ENCODE measurements around the gene UNKL. TPM values are rescaled to one million over a fixed set of nuclear protein-coding genes. Genes with fewer than 3 reads are reported as not detected.

The UNKL gene
- total RNA-seq, 1 experiment from 2014 or later: 112 TPM

- no peaks in the 10 kb centered on the region for H3K36me3 ChIP-seq (ENCODE audit: low read depth)
- intact Hi-C loops (cut with micrococcal nuclease; ENCODE audit: unreplicated experiment): no loop called here
- no peak overlapping the region for H2AFZ ChIP-seq
- POLR2A ChIA-PET (ENCODE audit: unreplicated experiment): no interaction called here
- H3K27ac ChIP-seq: no peak overlapping the region
- no TSS peak for BruUV-seq (replicated peaks)
- H3K9me3 ChIP-seq (ENCODE audit: insufficient read depth, low read depth): no peaks in the 10 kb centered on the region
- 0 out of 2 replicates have a peak, but pooled peaks cover 4% of the 10 kb centered on the region for H3F3A ChIP-seq (ENCODE audit: insufficient read depth, low read depth)
- H3K27me3 ChIP-seq (ENCODE audit: insufficient read depth, low read depth): no peaks in the 10 kb centered on the region
- H3K79me2 ChIP-seq (ENCODE audit: low read depth): peaks cover 8% of the 10 kb centered on the region
- H3K9me2 ChIP-seq (ENCODE audit: insufficient read depth): no peaks in the 10 kb centered on the region
- H3K4me3 ChIP-seq: no peak overlapping the region
- no peak overlapping the region for H3K4me2 ChIP-seq
- no peak for TF ChIP-seq EZH2 (IDR thresholded peaks at IDR 0.05; ENCODE audit: low read depth)
- TF ChIP-seq CTCF (conservative IDR thresholded peaks at IDR 0.05): no peak
- H4K20me1 ChIP-seq (ENCODE audit: insufficient read depth): no peaks in the 10 kb centered on the region
- no peak for DNase-seq
- CTCF ChIA-PET: no interaction called here
- H3K4me1 ChIP-seq (replicated peaks; ENCODE audit: insufficient read depth): 0 out of 2 replicates have a peak, but pooled peaks cover 12% of the 10 kb centered on the region
Measured at GRCh38 chr16:1345651-1346421, 68.7 kb downstream of the UNKL start.

DNA sequence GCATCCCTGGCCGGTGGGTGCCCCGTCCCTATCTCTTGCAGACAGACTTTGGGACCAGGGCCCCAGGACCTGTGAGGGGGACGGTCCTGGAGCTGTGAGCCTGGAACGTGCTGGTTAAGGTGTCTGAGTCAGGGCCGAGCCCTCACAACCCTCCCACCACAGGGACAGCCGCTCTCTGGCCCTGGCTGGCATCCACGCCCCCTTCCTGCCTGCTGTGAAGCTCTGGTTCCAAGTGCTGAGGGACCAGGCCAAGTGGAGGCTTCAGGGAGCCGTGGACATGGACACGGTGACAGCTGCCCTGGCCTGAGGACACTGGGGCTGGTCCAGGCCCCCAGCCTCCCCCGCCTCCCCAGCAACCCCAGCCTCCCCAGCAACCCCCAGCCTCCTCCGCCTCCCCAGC, 69.4 kb downstream of the UNKL start:
- ChIA-PET CTCF (no interaction called here), POLR2A (ENCODE audit: unreplicated experiment) (interaction anchor here (0.6 kb wide), 1 partner anchor 68 kb away, joined by 4 read pairs; no protein-coding TSS in a partner anchor)
- H3K4me2 ChIP-seq: no peak overlapping the region
- no peak for DNase-seq
- H3K9me2 ChIP-seq (ENCODE audit: insufficient read depth): no peaks in the 10 kb centered on the region
- no peak for TF ChIP-seq EZH2 (IDR thresholded peaks at IDR 0.05; ENCODE audit: low read depth)
- TF ChIP-seq CTCF (conservative IDR thresholded peaks at IDR 0.05): no peak
- no peak overlapping the region for H3K27ac ChIP-seq
- H3K4me1 ChIP-seq (replicated peaks; ENCODE audit: insufficient read depth): 0 out of 2 replicates have a peak, but pooled peaks cover 5% of the 10 kb centered on the region
- intact Hi-C loops (cut with micrococcal nuclease; ENCODE audit: unreplicated experiment): no loop called here
- H2AFZ ChIP-seq: no peak overlapping the region
- BruUV-seq (replicated peaks): no TSS peak
- H3K4me3 ChIP-seq: no peak overlapping the region
- no peaks in the 10 kb centered on the region for H3K9me3 ChIP-seq (ENCODE audit: insufficient read depth, low read depth)
- no peaks in the 10 kb centered on the region for H4K20me1 ChIP-seq (ENCODE audit: insufficient read depth)
- H3K36me3 ChIP-seq (ENCODE audit: low read depth): no peaks in the 10 kb centered on the region
- no peaks in the 10 kb centered on the region for H3K27me3 ChIP-seq (ENCODE audit: insufficient read depth, low read depth)
- 0 out of 2 replicates have a peak, but pooled peaks cover 4% of the 10 kb centered on the region for H3F3A ChIP-seq (ENCODE audit: insufficient read depth, low read depth)
- peaks cover under 1% of the 10 kb centered on the region; the same call in 1 of the 2 replicates for H3K79me2 ChIP-seq (ENCODE audit: low read depth)

GRCh38 chr16:1344499-1344898, 70.0 kb downstream of the UNKL start:
- Histone ChIP-seq H3K79me2 (ENCODE audit: low read depth) (no peaks in the 10 kb centered on the region), H3K36me3 (ENCODE audit: low read depth) (no peaks in the 10 kb centered on the region), H3K27me3 (ENCODE audit: insufficient read depth, low read depth) (no peaks in the 10 kb centered on the region), H3K4me3 (no peak overlapping the region), H3F3A (ENCODE audit: insufficient read depth, low read depth) (0 out of 2 replicates have a peak, but pooled peaks cover 4% of the 10 kb centered on the region), H3K9me2 (ENCODE audit: insufficient read depth) (no peaks in the 10 kb centered on the region), H3K27ac (no peak overlapping the region), H2AFZ (no peak overlapping the region), H3K4me1 (replicated peaks; ENCODE audit: insufficient read depth) (0 out of 2 replicates have a peak, but pooled peaks cover 5% of the 10 kb centered on the region), H3K4me2 (no peak overlapping the region), H4K20me1 (ENCODE audit: insufficient read depth) (no peaks in the 10 kb centered on the region), H3K9me3 (ENCODE audit: insufficient read depth, low read depth) (no peaks in the 10 kb centered on the region)
- ChIA-PET CTCF (no interaction called here), POLR2A (ENCODE audit: unreplicated experiment) (interaction anchor here (0.6 kb wide), 1 partner anchor 13 kb away, joined by 3 read pairs; no protein-coding TSS in a partner anchor)
- BruUV-seq (replicated peaks): no TSS peak
- intact Hi-C loops (cut with micrococcal nuclease; ENCODE audit: unreplicated experiment): no loop called here
- TF ChIP-seq CTCF (conservative IDR thresholded peaks at IDR 0.05): no peak
- TF ChIP-seq EZH2 (IDR thresholded peaks at IDR 0.05; ENCODE audit: low read depth): no peak
- no peak for DNase-seq

Measured in PC-9 (cell line).